Measurements from ENCODE around the gene HRH3.

HRH3 gene

GRCh38 chr20:62225026-62225425, 4.9 kb upstream of the HRH3 start:
- no peak overlapping the region for H3K56ac ChIP-seq (ENCODE audit: low read length)
- H3K23ac ChIP-seq (ENCODE audit: low read length): no peak overlapping the region
- H3K18ac ChIP-seq (ENCODE audit: low read length): no peak overlapping the region
- H4K5ac ChIP-seq (ENCODE audit: low read length): no peak overlapping the region
- H2BK120ac ChIP-seq (ENCODE audit: low read depth, low read length): no peak overlapping the region
- WGBS (ENCODE audit: extremely low coverage, insufficient coverage, low lambda C conversion rate): no CpG with 5 or more reads among the region's 13 CpGs
- no peak overlapping the region for H3K27ac ChIP-seq (ENCODE audit: low read depth, low read length)
- DNase-seq: no peak
- H3K27me3 ChIP-seq (ENCODE audit: insufficient read depth, low read length, poor library complexity): peaks cover 7% of the 10 kb centered on the region
- no peaks in the 10 kb centered on the region for H3K4me1 ChIP-seq (ENCODE audit: control insufficient read depth, low read depth, low read length)
- H3K79me1 ChIP-seq (ENCODE audit: low read length): no peaks in the 10 kb centered on the region
- no peak overlapping the region for H2AK5ac ChIP-seq (ENCODE audit: low read length)
- no peak overlapping the region for H3K4me2 ChIP-seq (ENCODE audit: low read length)
- H3K36me3 ChIP-seq (ENCODE audit: control insufficient read depth, insufficient read depth, low read length): no peaks in the 10 kb centered on the region
- H3K4me3 ChIP-seq (ENCODE audit: low read length): no peak overlapping the region
- no peak overlapping the region for H3K9ac ChIP-seq (ENCODE audit: low read length)
- no peak overlapping the region for H4K8ac ChIP-seq (ENCODE audit: low read depth, low read length)
- H2BK5ac ChIP-seq (ENCODE audit: low read length): no peak overlapping the region
- H2BK15ac ChIP-seq (replicated peaks; ENCODE audit: low read depth): no peak overlapping the region
- no peaks in the 10 kb centered on the region for H3K79me2 ChIP-seq (ENCODE audit: control insufficient read depth, insufficient read depth, low read length)
- H3K4ac ChIP-seq (ENCODE audit: low read depth, low read length): no peak overlapping the region

GRCh38 chr20:62224113-62224855, 4.2 kb upstream of the HRH3 start:
- H4K5ac ChIP-seq (ENCODE audit: low read length): no peak overlapping the region
- no peak overlapping the region for H2BK15ac ChIP-seq (replicated peaks; ENCODE audit: low read depth)
- no peak overlapping the region for H3K18ac ChIP-seq (ENCODE audit: low read length)
- H4K8ac ChIP-seq (ENCODE audit: low read depth, low read length): no peak overlapping the region
- no peak for DNase-seq
- H3K4me2 ChIP-seq (ENCODE audit: low read length): no peak overlapping the region
- H3K4me1 ChIP-seq (ENCODE audit: control insufficient read depth, low read depth, low read length): no peaks in the 10 kb centered on the region
- no peak overlapping the region for H3K56ac ChIP-seq (ENCODE audit: low read length)
- H2AK5ac ChIP-seq (ENCODE audit: low read length): no peak overlapping the region
- no peak overlapping the region for H3K27ac ChIP-seq (ENCODE audit: low read depth, low read length)
- H3K4me3 ChIP-seq (ENCODE audit: low read length): no peak overlapping the region
- H2BK5ac ChIP-seq (ENCODE audit: low read length): no peak overlapping the region
- WGBS (ENCODE audit: extremely low coverage, insufficient coverage, low lambda C conversion rate): no CpG with 5 or more reads among the region's 21 CpGs
- H3K79me2 ChIP-seq (ENCODE audit: control insufficient read depth, insufficient read depth, low read length): no peaks in the 10 kb centered on the region
- no peak overlapping the region for H3K23ac ChIP-seq (ENCODE audit: low read length)
- peaks cover 11% of the 10 kb centered on the region for H3K27me3 ChIP-seq (ENCODE audit: insufficient read depth, low read length, poor library complexity)
- no peak overlapping the region for H2BK120ac ChIP-seq (ENCODE audit: low read depth, low read length)
- no peak overlapping the region for H3K4ac ChIP-seq (ENCODE audit: low read depth, low read length)
- no peaks in the 10 kb centered on the region for H3K79me1 ChIP-seq (ENCODE audit: low read length)
- no peaks in the 10 kb centered on the region for H3K36me3 ChIP-seq (ENCODE audit: control insufficient read depth, insufficient read depth, low read length)
- H3K9ac ChIP-seq (ENCODE audit: low read length): no peak overlapping the region

GRCh38 chr20:62223571-62223970, 3.5 kb upstream of the HRH3 start:
- Histone ChIP-seq H3K56ac (ENCODE audit: low read length) (no peak overlapping the region), H2AK5ac (ENCODE audit: low read length) (no peak overlapping the region), H3K27me3 (ENCODE audit: insufficient read depth, low read length, poor library complexity) (peaks cover 18% of the 10 kb centered on the region), H3K79me1 (ENCODE audit: low read length) (no peaks in the 10 kb centered on the region), H2BK15ac (replicated peaks; ENCODE audit: low read depth) (no peak overlapping the region), H3K36me3 (ENCODE audit: control insufficient read depth, insufficient read depth, low read length) (no peaks in the 10 kb centered on the region), H3K4me1 (ENCODE audit: control insufficient read depth, low read depth, low read length) (no peaks in the 10 kb centered on the region), H3K4me2 (ENCODE audit: low read length) (no peak overlapping the region), H3K4me3 (ENCODE audit: low read length) (no peak overlapping the region), H3K79me2 (ENCODE audit: control insufficient read depth, insufficient read depth, low read length) (no peaks in the 10 kb centered on the region), H2BK120ac (ENCODE audit: low read depth, low read length) (no peak overlapping the region), H3K18ac (ENCODE audit: low read length) (no peak overlapping the region), H2BK5ac (ENCODE audit: low read length) (no peak overlapping the region), H3K23ac (ENCODE audit: low read length) (no peak overlapping the region), H3K9ac (ENCODE audit: low read length) (no peak overlapping the region), H3K27ac (ENCODE audit: low read depth, low read length) (no peak overlapping the region), H4K5ac (ENCODE audit: low read length) (no peak overlapping the region), H4K8ac (ENCODE audit: low read depth, low read length) (no peak overlapping the region), H3K4ac (ENCODE audit: low read depth, low read length) (no peak overlapping the region)
- no peak for DNase-seq
- no CpG with 5 or more reads among the region's 9 CpGs for WGBS (ENCODE audit: extremely low coverage, insufficient coverage, low lambda C conversion rate)

- Histone ChIP-seq H4K5ac (ENCODE audit: low read length) (no peak overlapping the region), H3K4me3 (ENCODE audit: low read length) (no peak overlapping the region), H3K79me2 (ENCODE audit: control insufficient read depth, insufficient read depth, low read length) (no peaks in the 10 kb centered on the region), H3K36me3 (ENCODE audit: control insufficient read depth, insufficient read depth, low read length) (no peaks in the 10 kb centered on the region), H2BK5ac (ENCODE audit: low read length) (no peak overlapping the region), H2BK15ac (replicated peaks; ENCODE audit: low read depth) (no peak overlapping the region), H3K56ac (ENCODE audit: low read length) (no peak overlapping the region), H4K8ac (ENCODE audit: low read depth, low read length) (no peak overlapping the region), H2AK5ac (ENCODE audit: low read length) (no peak overlapping the region), H3K79me1 (ENCODE audit: low read length) (no peaks in the 10 kb centered on the region), H3K18ac (ENCODE audit: low read length) (no peak overlapping the region), H3K27me3 (ENCODE audit: insufficient read depth, low read length, poor library complexity) (peaks cover 24% of the 10 kb centered on the region), H3K4me2 (ENCODE audit: low read length) (no peak overlapping the region), H3K9ac (ENCODE audit: low read length) (no peak overlapping the region), H3K27ac (ENCODE audit: low read depth, low read length) (no peak overlapping the region), H3K4ac (ENCODE audit: low read depth, low read length) (no peak overlapping the region), H2BK120ac (ENCODE audit: low read depth, low read length) (no peak overlapping the region), H3K23ac (ENCODE audit: low read length) (no peak overlapping the region), H3K4me1 (ENCODE audit: control insufficient read depth, low read depth, low read length) (no peaks in the 10 kb centered on the region)
- WGBS (ENCODE audit: extremely low coverage, insufficient coverage, low lambda C conversion rate): no CpG with 5 or more reads among the region's 13 CpGs
- no peak for DNase-seq
Measured at GRCh38 chr20:62222972-62223371, 2.9 kb upstream of the HRH3 start.

- H3K27ac ChIP-seq (ENCODE audit: low read depth, low read length): no peak overlapping the region
- H3K9ac ChIP-seq (ENCODE audit: low read length): no peak overlapping the region
- no peak overlapping the region for H2BK120ac ChIP-seq (ENCODE audit: low read depth, low read length)
- H3K4ac ChIP-seq (ENCODE audit: low read depth, low read length): no peak overlapping the region
- no peaks in the 10 kb centered on the region for H3K36me3 ChIP-seq (ENCODE audit: control insufficient read depth, insufficient read depth, low read length)
- no peak overlapping the region for H3K4me3 ChIP-seq (ENCODE audit: low read length)
- peaks cover 28% of the 10 kb centered on the region for H3K27me3 ChIP-seq (ENCODE audit: insufficient read depth, low read length, poor library complexity)
- H3K79me1 ChIP-seq (ENCODE audit: low read length): no peaks in the 10 kb centered on the region
- H3K18ac ChIP-seq (ENCODE audit: low read length): no peak overlapping the region
- H3K56ac ChIP-seq (ENCODE audit: low read length): no peak overlapping the region
- WGBS (ENCODE audit: extremely low coverage, insufficient coverage, low lambda C conversion rate): no CpG with 5 or more reads among the region's 18 CpGs
- no peak overlapping the region for H2AK5ac ChIP-seq (ENCODE audit: low read length)
- no peaks in the 10 kb centered on the region for H3K79me2 ChIP-seq (ENCODE audit: control insufficient read depth, insufficient read depth, low read length)
- H2BK15ac ChIP-seq (replicated peaks; ENCODE audit: low read depth): no peak overlapping the region
- no peak overlapping the region for H4K5ac ChIP-seq (ENCODE audit: low read length)
- H3K4me2 ChIP-seq (ENCODE audit: low read length): no peak overlapping the region
- no peak overlapping the region for H2BK5ac ChIP-seq (ENCODE audit: low read length)
- H3K23ac ChIP-seq (ENCODE audit: low read length): no peak overlapping the region
- no peak for DNase-seq
- no peaks in the 10 kb centered on the region for H3K4me1 ChIP-seq (ENCODE audit: control insufficient read depth, low read depth, low read length)
- no peak overlapping the region for H4K8ac ChIP-seq (ENCODE audit: low read depth, low read length)
Measured at GRCh38 chr20:62222266-62222850, 2.3 kb upstream of the HRH3 start.
